ENCODE measurements around the gene SMIM28.
"Not testable (repeated sequence)": the region's sequence is repeated elsewhere in the genome, so short reads cannot be mapped to it uniquely, and the experiment has no call there.

Gene SMIM28

GRCh38 chr6:138425256-138425655 lies 47.6 kb downstream of the SMIM28 start:
- CTCF ChIA-PET, result interaction anchor here (1.4 to 7.5 kb wide), 3 partner anchors 84 to 309 kb away, joined by 3 to 125 read pairs (median 5); no protein-coding TSS in a partner anchor
- H3K9me3 ChIP-seq (ENCODE audit: control insufficient read depth, insufficient read depth, low read depth, low read length); H3K4me1 ChIP-seq (ENCODE audit: control insufficient read depth, insufficient read depth, low read length); POLR2A ChIA-PET; H3K4me3 ChIP-seq (ENCODE audit: low read depth, low read length); H3K27ac ChIP-seq (ENCODE audit: extremely low read depth, low read depth, low read length): not testable (repeated sequence)
- peaks cover 0 to 40% of the 10 kb centered on the region in 2 experiments; a peak in 2 of 3 replicates for H3K36me3 ChIP-seq (ENCODE audit: control insufficient read depth in 2 of 2, insufficient read depth in 1 of 2, low read length in 2 of 2)

- POLR2A ChIA-PET, result interaction anchor here (0.7 kb wide), 1 partner anchor 84 kb away, joined by 5 read pairs; no protein-coding TSS in a partner anchor
- Histone ChIP-seq H3K4me1 (ENCODE audit: control insufficient read depth, insufficient read depth, low read length) (no peaks in the 10 kb centered on the region), H3K4me3 (ENCODE audit: low read depth, low read length) (no peak overlapping the region), H3K36me3 (ENCODE audit: control insufficient read depth in 2 of 2, insufficient read depth in 1 of 2, low read length in 2 of 2) (peaks cover 0 to 37% of the 10 kb centered on the region in 2 experiments; a peak in 2 of 3 replicates), H3K9me3 (ENCODE audit: control insufficient read depth, insufficient read depth, low read depth, low read length) (no peaks in the 10 kb centered on the region), H3K27ac (ENCODE audit: extremely low read depth, low read depth, low read length) (no peak overlapping the region)
- TF ChIP-seq AEBP2 (tag by site-specific recombination; IDR thresholded peaks at IDR 0.05; ENCODE audit: borderline replicate concordance) (no peak), INSM2 (tag by site-specific recombination; IDR thresholded peaks at IDR 0.05) (no peak), ZNF19 (tag by site-specific recombination; IDR thresholded peaks at IDR 0.05; ENCODE audit: low read depth) (no peak), ZNF214 (tag by site-specific recombination; IDR thresholded peaks at IDR 0.05; ENCODE audit: borderline replicate concordance) (no peak), ZNF473 (tag by site-specific recombination; IDR thresholded peaks at IDR 0.05) (no peak), ZSCAN5A (tag by site-specific recombination; IDR thresholded peaks at IDR 0.05) (no peak), ZNF354C (tag by site-specific recombination; IDR thresholded peaks at IDR 0.05; ENCODE audit: borderline replicate concordance, low read depth) (no peak), FEZF1 (tag by site-specific recombination; IDR thresholded peaks at IDR 0.05) (no peak)
- CTCF ChIA-PET, result interaction anchor here (0.6 to 7.5 kb wide), 12 partner anchors 20 to 339 kb away, joined by 3 to 125 read pairs (median 4); no protein-coding TSS in a partner anchor
Measured at GRCh38 chr6:138426500-138427123, 48.9 kb downstream of the SMIM28 start.

GRCh38 chr6:138427701-138428100 lies 50.0 kb downstream of the SMIM28 start:
- POLR2A ChIA-PET, result no interaction called here
- no peaks in the 10 kb centered on the region for H3K9me3 ChIP-seq (ENCODE audit: control insufficient read depth, insufficient read depth, low read depth, low read length)
- H3K4me3 ChIP-seq (ENCODE audit: low read depth, low read length), result no peak overlapping the region
- H3K4me1 ChIP-seq (ENCODE audit: control insufficient read depth, insufficient read depth, low read length), result no peaks in the 10 kb centered on the region
- CTCF ChIA-PET, result interaction anchor here (0.6 to 7.5 kb wide), 18 partner anchors 14 to 345 kb away, joined by 3 to 125 read pairs (median 4); no protein-coding TSS in a partner anchor
- TF ChIP-seq ZBTB17 (tag by site-specific recombination; IDR thresholded peaks at IDR 0.05) (0 out of 2 replicates have a peak, but pooled peaks have one; percentile 15), ZNF175 (tag by site-specific recombination; IDR thresholded peaks at IDR 0.05) (no peak), ZNF223 (tag by site-specific recombination; IDR thresholded peaks at IDR 0.05) (no peak)
- peaks cover 0 to 43% of the 10 kb centered on the region in 2 experiments; a peak in 2 of 3 replicates for H3K36me3 ChIP-seq (ENCODE audit: control insufficient read depth in 2 of 2, insufficient read depth in 1 of 2, low read length in 2 of 2)
- no peak overlapping the region for H3K27ac ChIP-seq (ENCODE audit: extremely low read depth, low read depth, low read length)

All from HEK293 (cell line).